HEK293T (cell line): ENCODE results near the gene ELP1.

ENCODE experiments used
- CTCF ChIA-PET: fragments of 350-600 bp; formaldehyde crosslinking; extraction: SDS; loops from one replicate; lab custom pipeline; 2021; ENCODE audit warnings: antibody characterized with exemption, inconsistent platforms; lab: Yijun Ruan, JAX
- POLR2A ChIA-PET: fragments of 350-600 bp; formaldehyde crosslinking; extraction: SDS; loops from one replicate; lab custom pipeline; 2020; ENCODE audit warnings: antibody characterized with exemption, inconsistent platforms; lab: Yijun Ruan, JAX
- DNase-seq: peaks from one replicate; pipeline ENCODE4 v3.0.0; 2012; ENCODE audit warnings: mixed read lengths; ENCODE audit errors: extremely low spot score
- ARNT ChIP-seq: fragments of 450-650 bp; IDR thresholded peaks from 2 replicates; pipeline ENCODE4 v1.6.1; 2017; ENCODE audit warnings: mild to moderate bottlenecking
- BHLHE40 ChIP-seq: fragments of 450-650 bp; IDR thresholded peaks from 2 replicates; pipeline ENCODE4 v1.6.1; 2016; ENCODE audit warnings: mild to moderate bottlenecking, moderate library complexity, borderline replicate concordance
- CTBP1 ChIP-seq: fragments of 450-650 bp; IDR thresholded peaks from 2 replicates; pipeline ENCODE4 v1.6.1; 2016; ENCODE audit warnings: borderline replicate concordance
- ELF4 ChIP-seq: fragments of 450-650 bp; IDR thresholded peaks from 2 replicates; pipeline ENCODE4 v1.6.1; 2017; ENCODE audit warnings: antibody characterized with exemption
- FOXA1 ChIP-seq: fragments of 450-650 bp; IDR thresholded peaks from 2 replicates; pipeline ENCODE4 v1.6.1; 2016; ENCODE audit warnings: mild to moderate bottlenecking
- FOXK2 ChIP-seq: fragments of 450-650 bp; IDR thresholded peaks from 2 replicates; pipeline ENCODE4 v1.6.1; 2016; ENCODE audit warnings: mild to moderate bottlenecking
- FOXM1 ChIP-seq: fragments of 450-650 bp; IDR thresholded peaks from 2 replicates; pipeline ENCODE4 v1.6.1; 2017; ENCODE audit warnings: mild to moderate bottlenecking, borderline replicate concordance
- HDGF ChIP-seq: fragments of 450-650 bp; IDR thresholded peaks from 2 replicates; pipeline ENCODE4 v1.6.1; 2017; ENCODE audit warnings: antibody characterized with exemption, borderline replicate concordance
- L3MBTL2 ChIP-seq: fragments of 450-650 bp; conservative IDR thresholded peaks from 2 replicates; pipeline ENCODE4 v1.6.1; 2016; ENCODE audit warnings: mild to moderate bottlenecking
- LEF1 ChIP-seq: fragments of 450-650 bp; IDR thresholded peaks from 2 replicates; pipeline ENCODE4 v1.6.1; 2017; ENCODE audit warnings: mild to moderate bottlenecking, borderline replicate concordance
- NFRKB ChIP-seq: fragments of 450-650 bp; IDR thresholded peaks from 2 replicates; pipeline ENCODE4 v1.6.1; 2016; ENCODE audit warnings: mild to moderate bottlenecking, moderate library complexity
- PKNOX1 ChIP-seq: fragments of 450-650 bp; IDR thresholded peaks from 2 replicates; pipeline ENCODE4 v1.6.1; 2016
- SP1 ChIP-seq: fragments of 450-650 bp; IDR thresholded peaks from 2 replicates; pipeline ENCODE4 v1.6.1; 2017
- SUZ12 ChIP-seq: fragments of 450-650 bp; IDR thresholded peaks from 2 replicates; pipeline ENCODE4 v1.6.1; 2016; ENCODE audit warnings: mild to moderate bottlenecking
- TARDBP ChIP-seq: fragments of 450-650 bp; IDR thresholded peaks from 2 replicates; pipeline ENCODE4 v1.6.1; 2016
- ZNF384 ChIP-seq: fragments of 450-650 bp; IDR thresholded peaks from 2 replicates; pipeline ENCODE4 v1.6.1; 2016

Gene ELP1

GRCh38 chr9:108866001-108866420 is 67.9 kb downstream of the ELP1 start:
- DNase-seq, result no peak
- CTCF ChIA-PET, result no interaction called here
- no peak for TF ChIP-seq ZNF384
- POLR2A ChIA-PET, result no interaction called here

- no peak for TF ChIP-seq ARNT
- no peak for TF ChIP-seq SP1
- no peak for TF ChIP-seq PKNOX1
- TF ChIP-seq ELF4, result no peak
- no peak for TF ChIP-seq FOXA1
- no peak for TF ChIP-seq LEF1
- TF ChIP-seq HDGF, result no peak
- TF ChIP-seq NFRKB, result no peak
- no peak for TF ChIP-seq FOXK2
- TF ChIP-seq BHLHE40, result no peak
- TF ChIP-seq CTBP1, result no peak
- no peak for TF ChIP-seq SUZ12
- no peak for TF ChIP-seq TARDBP
- no peak for TF ChIP-seq L3MBTL2
- TF ChIP-seq FOXM1, result no peak
- no peak for TF ChIP-seq ZNF384
- CTCF ChIA-PET, result no interaction called here
- POLR2A ChIA-PET, result no interaction called here
- no peak for DNase-seq
Observed at GRCh38 chr9:108865037-108865436, 68.9 kb downstream of the ELP1 start.

DNA sequence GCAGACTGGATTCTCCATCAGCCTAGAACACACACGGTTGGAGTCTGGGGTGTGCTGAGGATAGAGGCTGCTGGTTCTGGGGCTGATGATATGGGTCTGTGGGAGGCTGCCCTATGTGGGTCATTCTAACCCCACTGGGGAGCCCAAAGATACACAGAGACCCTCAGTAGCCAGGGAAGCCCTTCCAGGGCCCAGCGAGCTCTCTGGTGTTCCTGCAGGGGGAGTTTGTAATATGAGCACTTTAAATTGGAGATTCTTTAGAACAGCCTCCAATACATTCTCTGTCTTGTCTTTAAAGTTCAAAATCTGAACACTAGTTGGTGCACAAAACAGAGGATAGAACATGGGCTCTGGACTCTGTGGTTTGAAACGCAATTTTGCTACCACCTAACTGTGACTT is 69.5 kb downstream of the ELP1 start:
- TF ChIP-seq CTBP1 (no peak), SP1 (no peak), NFRKB (no peak), FOXA1 (no peak), ZNF384 (no peak), ARNT (no peak), PKNOX1 (no peak)
- ChIA-PET CTCF (no interaction called here), POLR2A (no interaction called here)
- no peak for DNase-seq

DNA sequence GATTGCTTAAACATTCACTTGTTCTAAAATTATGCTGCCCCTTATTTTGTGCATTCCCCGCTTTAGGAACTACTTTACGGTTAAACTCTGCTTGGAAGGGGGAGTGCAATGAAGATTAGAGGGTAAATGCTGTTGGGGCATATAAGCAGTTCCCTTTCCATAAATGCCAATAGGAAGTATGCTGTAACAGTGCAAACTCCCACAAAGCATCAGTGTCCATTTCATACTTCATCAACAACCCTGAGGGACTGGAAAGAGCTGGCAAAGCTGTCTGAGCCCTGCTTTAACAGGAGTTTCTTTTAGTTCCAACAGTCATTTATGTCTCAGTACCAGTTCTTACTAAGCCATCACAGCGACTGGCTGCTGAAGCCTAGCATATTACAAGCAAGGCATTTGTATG is 70.0 kb downstream of the ELP1 start:
- CTCF ChIA-PET, result no interaction called here
- no peak for TF ChIP-seq ARNT
- no peak for TF ChIP-seq FOXA1
- no peak for TF ChIP-seq SP1
- no peak for TF ChIP-seq L3MBTL2
- no peak for TF ChIP-seq LEF1
- TF ChIP-seq SUZ12, result no peak
- TF ChIP-seq NFRKB, result no peak
- no peak for TF ChIP-seq FOXK2
- TF ChIP-seq HDGF, result no peak
- TF ChIP-seq ZNF384, result no peak
- TF ChIP-seq BHLHE40, result no peak
- no peak for TF ChIP-seq FOXM1
- TF ChIP-seq PKNOX1, result no peak
- no peak for TF ChIP-seq TARDBP
- no peak for TF ChIP-seq CTBP1
- no peak for DNase-seq
- POLR2A ChIA-PET, result no interaction called here

DNA sequence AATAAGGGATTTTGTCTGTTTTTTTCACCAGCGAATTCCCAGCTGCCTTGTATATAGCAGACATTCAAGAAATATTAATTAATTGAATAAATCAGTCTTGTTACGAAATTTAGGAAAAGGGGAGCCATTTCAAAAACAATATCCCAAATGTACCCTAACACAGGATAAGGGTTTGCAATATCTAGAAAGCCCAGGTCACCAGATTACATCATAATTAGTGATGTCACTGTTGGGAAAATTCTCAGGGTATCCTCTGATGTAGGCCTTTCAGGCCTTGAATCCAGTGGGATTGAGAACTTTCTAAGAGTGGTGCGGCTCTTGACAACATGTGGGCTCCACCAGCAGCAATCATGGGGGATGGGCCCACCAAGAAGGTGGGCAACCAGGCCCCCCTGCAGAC is 71.9 kb downstream of the ELP1 start, which contains the start of gene ACTL7A:
Gene ACTL7A (plus strand): TSS at position 270 of the 400 bp plus-strand sequence. CDS start 57 bp downstream, at position 327.
- POLR2A ChIA-PET, result no interaction called here
- TF ChIP-seq SUZ12 (no peak), FOXK2 (no peak), ARNT (no peak), NFRKB (no peak), BHLHE40 (no peak), LEF1 (no peak), ZNF384 (no peak), FOXM1 (no peak), L3MBTL2 (no peak), PKNOX1 (no peak), TARDBP (no peak), ELF4 (no peak), SP1 (no peak)
- no peak for DNase-seq
- CTCF ChIA-PET, result no interaction called here

GRCh38 chr9:108861464-108861863 is 72.5 kb downstream of the ELP1 start:
- CTCF ChIA-PET, result no interaction called here
- POLR2A ChIA-PET, result no interaction called here
- TF ChIP-seq CTBP1 (no peak), FOXM1 (no peak), BHLHE40 (no peak), ELF4 (no peak), SUZ12 (no peak), ZNF384 (no peak), ARNT (no peak), FOXA1 (no peak), FOXK2 (no peak), PKNOX1 (no peak), SP1 (no peak), LEF1 (no peak), HDGF (no peak), NFRKB (no peak)
- DNase-seq, result no peak
